ENCODE results near the gene ZHX3. TPM values are rescaled to one million over a fixed set of nuclear protein-coding genes. Genes with fewer than 3 reads are reported as not detected.
A peak's percentile ranks its signal among the peaks of the same experiment; 100 is the strongest.

ZHX3 gene
- total and polyA plus RNA-seq, 9 of the 15 experiments (the other 6 are each of a cell fraction or from before 2014, with no cell fraction given), result 0.80 to 14.6 (median 4.9) TPM

DNA sequence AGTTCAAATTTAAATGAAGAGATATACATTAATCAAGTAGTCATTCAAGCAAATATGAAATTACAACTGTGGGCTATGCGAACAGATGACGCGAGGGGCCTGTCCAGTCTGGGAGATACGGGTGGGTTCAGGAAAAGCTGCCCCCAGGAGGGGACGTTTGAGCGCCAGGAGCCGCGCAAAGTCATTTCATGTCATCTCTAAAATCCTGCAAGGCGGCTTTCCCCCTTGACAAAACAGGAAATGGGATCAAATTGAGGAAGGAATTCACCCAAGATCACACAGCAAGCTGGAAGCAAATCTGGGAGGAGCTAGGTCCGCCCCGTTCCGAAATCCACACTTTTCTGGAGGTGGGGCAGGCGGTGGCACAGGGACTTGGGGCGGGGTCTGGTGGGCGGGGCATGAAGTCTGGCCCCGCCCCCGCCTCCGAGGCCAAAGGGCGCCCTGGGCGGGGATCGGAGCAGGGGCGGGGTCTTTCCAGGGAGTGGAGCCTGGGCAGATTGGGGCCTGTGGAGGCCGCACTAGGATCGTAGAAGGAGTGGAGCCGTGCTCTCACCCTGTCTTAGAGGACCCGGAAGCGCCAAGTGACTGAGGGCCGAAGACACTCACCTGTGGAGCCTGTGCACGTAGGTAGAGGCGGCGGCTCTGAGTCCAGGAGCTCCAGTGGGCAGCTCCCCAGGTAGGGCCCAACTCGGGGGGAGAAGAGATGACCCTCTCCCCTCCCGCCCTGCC is 23.0 kb upstream of the ZHX3 start, which contains the start of gene LPIN3 (continued):
- TF ChIP-seq ZNF655 (CRISPR knock-in tag; IDR thresholded peaks at IDR 0.05) (no peak), ZNF766 (CRISPR knock-in tag; conservative IDR thresholded peaks at IDR 0.05) (0 out of 2 replicates have a peak, but pooled peaks have one; percentile 16), ZNF507 (tag; conservative IDR thresholded peaks at IDR 0.05) (no peak), HDAC6 (IDR thresholded peaks at IDR 0.05; ENCODE audit: low read depth, low read length) (no peak), ZNF586 (CRISPR knock-in tag; conservative IDR thresholded peaks at IDR 0.05) (no peak), SMARCE1 (IDR thresholded peaks at IDR 0.05) (no peak), BRD9 (IDR thresholded peaks at IDR 0.05; ENCODE audit: low read depth, partially characterized antibody) (peak; percentile 55), ZNF121 (CRISPR knock-in tag; conservative IDR thresholded peaks at IDR 0.05) (no peak), BACH1 (tag; IDR thresholded peaks at IDR 0.05) (no peak), SREBF2 (CRISPR knock-in tag; IDR thresholded peaks at IDR 0.05) (no peak), NEUROD1 (IDR thresholded peaks at IDR 0.05; ENCODE audit: borderline replicate concordance, low read depth, low read length, partially characterized antibody) (peak; percentile 39), POLR2A (conservative IDR thresholded peaks at IDR 0.05) (peak; percentile 74), ZNF57 (CRISPR knock-in tag; IDR thresholded peaks at IDR 0.05) (no peak), ZNF263 (CRISPR knock-in tag; IDR thresholded peaks at IDR 0.05; ENCODE audit: borderline replicate concordance) (no peak), ZNF232 (CRISPR knock-in tag; IDR thresholded peaks at IDR 0.05) (no peak), HES1 (IDR thresholded peaks at IDR 0.05; ENCODE audit: low read depth) (no peak), MYBL2 (IDR thresholded peaks at IDR 0.05; ENCODE audit: low read depth) (no peak), MYBL2 (CRISPR knock-in tag; IDR thresholded peaks at IDR 0.05; ENCODE audit: borderline replicate concordance) (no peak), CHD4 (IDR thresholded peaks at IDR 0.05; ENCODE audit: insufficient read depth, insufficient replicate concordance, low read depth, low read length, poor library complexity, severe bottlenecking) (no peak), ZNF316 (IDR thresholded peaks at IDR 0.05) (no peak), THRB (CRISPR knock-in tag; conservative IDR thresholded peaks at IDR 0.05) (0 out of 2 replicates have a peak, but pooled peaks have one; percentile 28)
- TF ChIP-seq, protein P1, sequence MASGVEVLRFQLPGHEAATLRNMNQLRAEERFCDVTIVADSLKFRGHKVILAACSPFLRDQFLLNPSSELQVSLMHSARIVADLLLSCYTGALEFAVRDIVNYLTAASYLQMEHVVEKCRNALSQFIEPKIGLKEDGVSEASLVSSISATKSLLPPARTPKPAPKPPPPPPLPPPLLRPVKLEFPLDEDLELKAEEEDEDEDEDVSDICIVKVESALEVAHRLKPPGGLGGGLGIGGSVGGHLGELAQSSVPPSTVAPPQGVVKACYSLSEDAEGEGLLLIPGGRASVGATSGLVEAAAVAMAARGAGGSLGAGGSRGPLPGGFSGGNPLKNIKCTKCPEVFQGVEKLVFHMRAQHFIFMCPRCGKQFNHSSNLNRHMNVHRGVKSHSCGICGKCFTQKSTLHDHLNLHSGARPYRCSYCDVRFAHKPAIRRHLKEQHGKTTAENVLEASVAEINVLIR (CRISPR knock-in tag; IDR thresholded peaks at IDR 0.05), result no peak
- TF ChIP-seq, protein P2, sequence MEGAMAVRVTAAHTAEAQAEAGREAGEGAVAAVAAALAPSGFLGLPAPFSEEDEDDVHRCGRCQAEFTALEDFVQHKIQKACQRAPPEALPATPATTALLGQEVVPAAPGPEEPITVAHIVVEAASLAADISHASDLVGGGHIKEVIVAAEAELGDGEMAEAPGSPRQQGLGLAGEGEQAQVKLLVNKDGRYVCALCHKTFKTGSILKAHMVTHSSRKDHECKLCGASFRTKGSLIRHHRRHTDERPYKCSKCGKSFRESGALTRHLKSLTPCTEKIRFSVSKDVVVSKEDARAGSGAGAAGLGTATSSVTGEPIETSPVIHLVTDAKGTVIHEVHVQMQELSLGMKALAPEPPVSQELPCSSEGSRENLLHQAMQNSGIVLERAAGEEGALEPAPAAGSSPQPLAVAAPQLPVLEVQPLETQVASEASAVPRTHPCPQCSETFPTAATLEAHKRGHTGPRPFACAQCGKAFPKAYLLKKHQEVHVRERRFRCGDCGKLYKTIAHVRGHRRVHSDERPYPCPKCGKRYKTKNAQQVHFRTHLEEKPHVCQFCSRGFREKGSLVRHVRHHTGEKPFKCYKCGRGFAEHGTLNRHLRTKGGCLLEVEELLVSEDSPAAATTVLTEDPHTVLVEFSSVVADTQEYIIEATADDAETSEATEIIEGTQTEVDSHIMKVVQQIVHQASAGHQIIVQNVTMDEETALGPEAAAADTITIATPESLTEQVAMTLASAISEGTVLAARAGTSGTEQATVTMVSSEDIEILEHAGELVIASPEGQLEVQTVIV (CRISPR knock-in tag; IDR thresholded peaks at IDR 0.05; ENCODE audit: borderline replicate concordance), result no peak
